Ovary (tissue), 9 donors: ENCODE measurements around the gene CCDC57. TPM values are rescaled to one million over a fixed set of nuclear protein-coding genes. Genes with fewer than 3 reads are reported as not detected.

ENCODE experiments used
- DNase-seq, 5 donors: peaks; one replicate each; pipeline ENCODE4 v3.0.0-alpha.2; 2019 to 2020
- H3K27ac ChIP-seq, 2 donors: fragments of 200-600 bp; one replicate each; pipeline versions ENCODE4 v1.5.1 to v1.8.0; 2019 to 2022
- H3K27me3 ChIP-seq: fragments of 200-600 bp; one replicate; pipeline ENCODE4 v1.8.0; 2022
- H3K36me3 ChIP-seq: fragments of 200-600 bp; sonication (generic); one replicate; pipeline ENCODE4 v1.5.1; 2019
- H3K4me1 ChIP-seq: one replicate; pipeline ENCODE4 v1.8.1; 2013; ENCODE audit warnings: mild to moderate bottlenecking, moderate library complexity; ENCODE audit not compliant: insufficient read depth
- H3K4me3 ChIP-seq: fragments of 200-600 bp; sonication (generic); one replicate; pipeline ENCODE4 v1.5.1; 2017
- H3K9me3 ChIP-seq, 2 donors: fragments of 200-600 bp in 1 of 2; sonication (generic) in 1 of 2; one replicate each; pipeline versions ENCODE4 v1.5.1 to v1.8.1; 2013 to 2019; ENCODE audit warnings: mild to moderate bottlenecking in 1 of 2, moderate library complexity in 1 of 2
- CTCF ChIP-seq, 3 donors: fragments of 450-650 bp in 2 of 3; fragments of 200-600 bp in 1 of 3; IDR thresholded peaks; one replicate each; pipeline versions ENCODE4 v1.5.1 to v1.8.0; 2016 to 2022; ENCODE audit warnings: antibody characterized with exemption in 3 of 3, mild to moderate bottlenecking in 1 of 3
- EP300 ChIP-seq: sonication (generic); formaldehyde crosslinking; IDR thresholded peaks from one replicate; pipeline ENCODE4 v1.6.1; 2017; ENCODE audit warnings: antibody characterized with exemption
- POLR2A ChIP-seq: fragments of 450-650 bp; IDR thresholded peaks from one replicate; pipeline ENCODE4 v1.6.1; 2017; ENCODE audit warnings: antibody characterized with exemption, mild to moderate bottlenecking, moderate library complexity
- WGBS, 3 donors: extraction: QIAGEN DNeasy Blood & Tissue Kit in 1 of 3; methylation state at CpG; one replicate each; pipeline versions ENCODE4 v1.1.5 to v1.1.7; 2013 to 2017; 5-methylcytosine and 5-hydroxymethylcytosine counted together
- intact Hi-C, 4 donors: fragments of 100-400 bp; cut with DNase I; formaldehyde crosslinking; loops; one replicate each; pipeline versions ENCODE4 v1.11.0 to v1.15.1; 2022 to 2023
- polyA plus RNA-seq, 2 donors: library from polyadenylated mRNA; stranded (reverse); fragments of 200-250 nt in 1 of 2; fragments of 350-450 nt in 1 of 2; fragmentation: Illumina TruSeq in 1 of 2; extraction: RNeasy Lipid Tissue Mini Kit (QIAGEN cat#74804) in 1 of 2; gene quantifications; one replicate each; pipeline ENCODE4 v1.2.3, GENCODE V29; 2013 to 2014
- total RNA-seq, 7 donors: library from RNA; depleted of rRNA in 2 of 7; stranded (reverse); fragments of >200 nt in 2 of 7; fragmentation: NEBNext Ultra II Directional in 3 of 7; extraction: Animal tissue kit (Norgen Biotek cat#: 25700) in 3 of 7; gene quantifications; one replicate each; pipeline versions ENCODE4 v1.1.0 to v1.2.4, GENCODE V29; 2016 to 2023
- donor health status: DM: no; HTN: no; CAD: no; lungs with moderate emphysema.
- donor health status: DM: no; HTN: no; CAD: no.
- donor health status: Bipolar disorder and iron deficiency.
- donor health status: DM: yes; HTN: yes; CAD: no.
- donor health status: DM: no; HTN: no; CAD: no.
- donor health status: DM: yes; HTN: yes; CAD: no.

The CCDC57 gene
- total and polyA plus RNA-seq, 9 donors = 7.7 to 65.0 (median 40.3) TPM

GRCh38 chr17:82105417-82105881 lies 107.2 kb downstream of the CCDC57 start:
- no peak for TF ChIP-seq POLR2A
- TF ChIP-seq EP300 = no peak
- TF ChIP-seq CTCF (IDR thresholded peaks at IDR 0.05) = no peak
- no peaks in the 10 kb centered on the region for H3K36me3 ChIP-seq
- H3K4me1 ChIP-seq = no peaks in the 10 kb centered on the region
- DNase-seq = peak in 4 of 5 donors; percentile 15 to 38 (median 31)
- H3K27ac ChIP-seq = peak overlapping the region in 1 of 2 donors; percentile 74
- WGBS, 3 donors = 82 to 86% (median 84%) methylated on average over 13 of the region's 13 CpGs
- no peak overlapping the region for H3K4me3 ChIP-seq
- intact Hi-C loops = no loop called here
- H3K9me3 ChIP-seq = no peaks in the 10 kb centered on the region
- no peaks in the 10 kb centered on the region for H3K27me3 ChIP-seq

- no peaks in the 10 kb centered on the region for H3K27me3 ChIP-seq
Observed at GRCh38 chr17:82104797-82105416, 107.7 kb downstream of the CCDC57 start.

GRCh38 chr17:82103553-82104451 lies 108.8 kb downstream of the CCDC57 start:
- Histone ChIP-seq H3K4me3 (no peak overlapping the region), H3K27me3 (no peaks in the 10 kb centered on the region), H3K4me1 (no peaks in the 10 kb centered on the region), H3K27ac (peak overlapping the region; percentile 74 to 87), H3K36me3 (no peaks in the 10 kb centered on the region), H3K9me3 (no peaks in the 10 kb centered on the region)
- WGBS, 3 donors = 28 to 33% (median 29%) methylated on average over 24 of the region's 24 CpGs
- intact Hi-C loops = no loop called here
- TF ChIP-seq POLR2A (no peak), CTCF (IDR thresholded peaks at IDR 0.05) (no peak), EP300 (no peak)
- peak; percentile 78 to 87 (median 80) for DNase-seq

More at GRCh38 chr17:82104797-82105416, 107.7 kb downstream of the CCDC57 start:
- H3K36me3 ChIP-seq = no peaks in the 10 kb centered on the region
- H3K4me1 ChIP-seq = no peaks in the 10 kb centered on the region
- WGBS, 3 donors = 92 to 97% (median 94%) methylated on average over 8 to 11 of the region's 11 CpGs
- no peak overlapping the region for H3K4me3 ChIP-seq
- H3K9me3 ChIP-seq = no peaks in the 10 kb centered on the region
- peak overlapping the region in 1 of 2 donors; percentile 74 for H3K27ac ChIP-seq
- DNase-seq = peak in 1 of 5 donors; percentile 25
- TF ChIP-seq EP300 (no peak), CTCF (IDR thresholded peaks at IDR 0.05) (no peak), POLR2A (no peak)
- intact Hi-C loops = no loop called here

GRCh38 chr17:82101767-82102679 lies 110.6 kb downstream of the CCDC57 start:
- Histone ChIP-seq H3K4me1 (peaks cover 1% of the 10 kb centered on the region), H3K27me3 (no peaks in the 10 kb centered on the region), H3K4me3 (no peak overlapping the region), H3K27ac (peak overlapping the region in 1 of 2 donors; percentile 27), H3K36me3 (no peaks in the 10 kb centered on the region), H3K9me3 (no peaks in the 10 kb centered on the region)
- TF ChIP-seq POLR2A (no peak), CTCF (IDR thresholded peaks at IDR 0.05) (no peak), EP300 (no peak)
- DNase-seq = peak in 3 of 5 donors; percentile 25 to 44 (median 32)
- intact Hi-C loops = no loop called here
- 56 to 67% (median 63%) methylated on average over 18 of the region's 18 CpGs for WGBS, 3 donors
